Activated CD8-positive, alpha-beta memory T cell treated with anti-CD3 and anti-CD28 coated beads, Interleukin-2, amount 50 U/mL, for 48 hours (primary cell): ENCODE results near the gene KRT34.
"Not testable (repeated sequence)": the region's sequence is repeated elsewhere in the genome, so short reads cannot be mapped to it uniquely, and the experiment has no call there.

Experiments used
- DNase-seq: peaks from one replicate; pipeline ENCODE4 v3.0.0-alpha.2; 2020

The KRT34 gene

GRCh38 chr17:41403404-41404023, 21.4 kb upstream of the KRT34 start:
- DNase-seq = no peak

GRCh38 chr17:41402161-41402560, 20.1 kb upstream of the KRT34 start:
- DNase-seq = no peak

DNA sequence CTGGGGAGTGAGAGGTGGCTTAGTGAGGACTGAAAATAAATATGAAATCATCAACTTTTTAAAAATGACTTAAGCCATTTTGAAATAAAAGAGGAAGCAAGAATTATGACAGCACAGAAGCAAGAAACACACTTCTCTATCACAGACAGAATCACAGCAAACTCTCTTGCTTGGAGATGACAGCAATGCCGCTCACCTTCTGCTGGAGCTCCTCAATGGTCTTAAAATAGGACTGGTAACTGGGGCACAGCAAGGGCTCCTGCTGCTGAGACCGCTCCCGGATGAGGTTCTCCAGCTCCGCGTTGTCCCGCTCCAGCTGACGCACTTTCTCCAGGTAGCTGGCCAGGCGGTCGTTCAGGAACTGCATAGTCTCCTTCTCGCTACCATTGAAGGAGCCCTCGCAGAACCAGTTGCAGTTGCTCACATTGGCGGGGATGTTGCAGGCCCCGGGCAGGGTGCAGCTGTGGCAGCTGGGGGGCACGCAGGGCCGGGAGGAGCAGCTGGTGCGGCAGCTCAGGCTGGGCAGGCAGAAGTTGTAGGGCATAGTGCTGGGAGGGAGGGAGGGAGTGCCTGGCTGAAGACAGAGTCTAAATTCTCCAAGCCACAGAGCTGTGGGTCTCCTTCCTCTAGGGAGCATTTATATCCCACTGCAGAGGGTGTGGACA, 15.0 kb upstream of the KRT34 start, which contains the start of gene KRT31:
TSS of gene KRT31 (minus strand) at position 613 of the 665 bp plus-strand sequence. CDS start at position 544, 69 bp downstream.
- DNase-seq = no peak

- no peak for DNase-seq
These were observed 14.2 kb upstream of the KRT34 start for GRCh38 chr17:41396340-41396739.

- DNase-seq = no peak
These were observed 13.5 kb upstream of the KRT34 start for GRCh38 chr17:41395611-41396010.

GRCh38 chr17:41395044-41395443, 12.9 kb upstream of the KRT34 start:
- not testable (repeated sequence) for DNase-seq

- DNase-seq = no peak
These were observed 12.3 kb upstream of the KRT34 start for GRCh38 chr17:41394254-41394996.

- DNase-seq = no peak
These were observed 11.7 kb upstream of the KRT34 start for GRCh38 chr17:41393826-41394225.

DNA sequence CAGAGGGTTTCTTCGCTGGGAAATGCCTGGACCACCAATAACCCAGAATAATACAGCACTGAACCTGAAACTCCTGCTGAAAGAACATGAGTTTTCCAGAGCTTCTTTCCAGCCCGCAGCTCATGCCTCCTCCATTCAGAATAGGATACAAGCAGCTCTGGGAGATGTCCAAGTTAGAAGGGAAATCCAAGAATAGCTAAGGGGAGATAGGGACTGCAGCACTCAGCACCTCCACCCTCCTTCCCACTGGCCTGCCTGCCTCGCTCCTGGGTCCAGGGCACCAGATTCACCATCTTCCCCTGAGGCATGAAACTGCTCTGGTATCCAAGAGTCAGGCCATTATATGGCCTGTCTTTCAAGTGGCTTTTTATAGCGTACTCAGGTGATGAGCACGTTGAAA, 11.2 kb upstream of the KRT34 start:
- no peak for DNase-seq

GRCh38 chr17:41392278-41392677, 10.2 kb upstream of the KRT34 start:
- no peak for DNase-seq

GRCh38 chr17:41391535-41391934, 9.4 kb upstream of the KRT34 start:
- no peak for DNase-seq

DNA sequence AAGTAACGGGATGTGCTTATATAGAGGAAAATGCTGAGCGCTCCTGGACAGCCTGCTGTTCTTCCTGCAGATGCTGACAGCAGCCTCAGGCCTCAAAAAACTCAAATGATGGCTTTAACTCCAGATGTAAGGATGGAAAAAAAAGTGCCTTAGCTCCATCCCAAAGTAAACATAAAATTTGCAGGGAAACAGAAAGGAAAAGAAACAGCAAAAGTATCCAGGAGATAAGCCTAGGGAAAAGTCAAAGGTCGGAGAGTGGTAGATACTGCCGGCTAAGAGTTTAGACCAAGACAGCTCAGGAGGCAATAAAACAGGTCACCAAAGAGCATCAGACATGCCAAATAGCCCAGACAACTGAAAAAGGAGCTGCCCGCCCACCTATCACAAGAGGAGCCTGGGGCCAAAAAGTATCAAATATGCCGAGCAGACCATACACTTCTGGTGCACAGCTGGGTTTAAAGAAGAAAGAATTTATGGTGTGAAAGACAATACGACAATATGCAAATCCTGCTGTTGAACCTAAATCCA, 8.4 kb upstream of the KRT34 start:
- DNase-seq = no peak

DNA sequence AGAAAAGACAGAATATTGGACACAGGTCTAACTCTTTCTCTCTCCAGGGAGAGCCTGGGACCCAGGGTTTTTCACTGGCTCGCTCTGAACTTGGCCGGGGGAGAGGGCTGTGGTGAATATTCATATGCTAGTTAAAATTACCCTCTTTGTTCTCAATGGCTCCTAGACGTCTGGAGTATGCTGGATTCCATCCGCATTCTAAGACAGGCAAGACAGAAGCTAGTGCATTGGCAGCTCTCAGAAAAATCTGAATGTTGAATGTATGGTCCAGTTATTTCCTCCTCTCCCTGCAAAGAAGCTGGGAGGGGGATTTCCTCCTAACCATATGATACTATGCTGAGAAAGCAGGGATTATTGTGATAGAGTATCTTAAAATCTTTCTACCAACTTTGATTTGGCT, 5.6 kb upstream of the KRT34 start:
- DNase-seq = no peak

- DNase-seq = no peak
These were observed 4.1 kb upstream of the KRT34 start for GRCh38 chr17:41386227-41386626.

DNA sequence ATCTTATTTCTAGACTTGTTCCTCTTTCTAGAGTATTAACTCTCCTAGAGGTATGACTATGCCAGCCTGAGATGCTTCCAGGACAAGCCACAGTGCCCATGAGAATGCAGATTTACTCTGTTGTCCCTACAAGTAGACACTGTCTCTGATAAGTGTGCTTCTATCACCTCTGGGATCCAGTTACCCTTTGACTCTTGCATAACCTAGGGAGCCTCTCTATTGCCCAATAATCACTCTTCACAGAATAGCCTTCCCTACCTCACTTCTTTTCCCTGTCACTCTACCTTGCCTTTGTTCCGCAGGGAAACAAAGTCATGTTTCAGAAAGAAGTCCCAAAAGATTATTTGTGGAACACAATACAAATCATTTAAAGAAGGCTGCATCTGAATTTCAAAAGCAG, 1.6 kb upstream of the KRT34 start:
- DNase-seq = no peak

DNA sequence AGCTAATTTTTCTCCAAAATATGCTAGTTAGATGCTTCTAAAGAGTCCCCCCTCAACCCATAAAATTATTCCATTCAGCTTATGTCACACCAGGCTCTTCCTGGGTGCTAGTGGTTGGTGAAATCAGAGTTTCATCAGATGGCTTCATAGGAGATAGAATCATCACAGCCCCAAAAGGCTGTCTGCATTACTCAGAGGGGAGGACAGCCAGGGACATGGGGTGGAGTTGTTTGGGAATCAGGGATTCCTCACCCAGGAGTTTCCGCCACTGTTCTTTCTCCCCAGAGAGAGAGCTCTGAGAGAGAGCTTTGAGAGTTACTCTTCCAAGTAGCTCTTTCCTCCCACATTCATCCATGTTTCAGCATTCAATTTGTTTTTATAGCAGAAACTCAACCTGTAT, 288 bp upstream of the KRT34 start:
- no peak for DNase-seq

DNA sequence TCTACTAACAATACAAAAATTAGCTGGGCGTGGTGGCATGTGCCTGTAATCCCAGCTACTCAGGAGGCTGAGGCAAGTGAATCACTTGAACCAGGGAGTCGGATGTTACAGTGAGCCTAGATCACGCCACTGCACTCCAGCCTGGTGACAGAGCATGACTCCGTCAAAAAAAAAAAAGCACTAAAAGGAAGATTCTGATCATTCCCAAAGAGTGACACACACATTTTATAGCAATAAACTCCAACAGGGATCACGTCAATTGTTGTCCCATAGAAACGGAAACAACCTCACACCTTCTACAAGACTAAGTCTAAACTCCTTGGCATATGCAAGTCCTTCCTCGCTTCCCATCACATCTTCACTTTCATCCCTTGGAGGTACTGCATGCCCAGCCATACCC, 2.0 kb downstream of the KRT34 start:
- not testable (repeated sequence) for DNase-seq

GRCh38 chr17:41377546-41377945, 4.6 kb downstream of the KRT34 start:
- DNase-seq = no peak

DNA sequence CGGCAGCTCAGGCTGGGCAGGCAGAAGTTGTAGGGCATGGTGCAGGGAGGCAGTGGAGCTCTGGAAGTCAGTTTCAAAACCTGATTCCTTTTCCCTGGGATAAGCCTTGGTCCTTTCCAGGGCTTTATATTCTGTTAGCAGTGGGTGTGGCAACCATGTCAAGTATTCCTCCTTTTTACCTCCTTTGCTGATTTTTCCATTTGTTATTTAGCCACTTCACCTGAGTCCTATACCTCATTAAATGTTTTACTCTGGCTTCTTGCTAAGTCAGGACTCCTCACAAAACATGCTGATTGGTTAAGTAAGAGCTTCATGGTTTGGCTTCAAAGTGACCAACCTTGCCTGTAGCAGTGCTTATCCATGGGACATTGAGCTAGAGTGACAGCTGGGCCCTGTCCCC, 12.4 kb downstream of the KRT34 start, which contains the start of gene KRT33B:
TSS of gene KRT33B (minus strand) at position 101 of the 400 bp plus-strand sequence. CDS start at position 38, 63 bp downstream.
- DNase-seq = no peak

- no peak for DNase-seq
These were observed 13.1 kb downstream of the KRT34 start for GRCh38 chr17:41369023-41369422.

DNA sequence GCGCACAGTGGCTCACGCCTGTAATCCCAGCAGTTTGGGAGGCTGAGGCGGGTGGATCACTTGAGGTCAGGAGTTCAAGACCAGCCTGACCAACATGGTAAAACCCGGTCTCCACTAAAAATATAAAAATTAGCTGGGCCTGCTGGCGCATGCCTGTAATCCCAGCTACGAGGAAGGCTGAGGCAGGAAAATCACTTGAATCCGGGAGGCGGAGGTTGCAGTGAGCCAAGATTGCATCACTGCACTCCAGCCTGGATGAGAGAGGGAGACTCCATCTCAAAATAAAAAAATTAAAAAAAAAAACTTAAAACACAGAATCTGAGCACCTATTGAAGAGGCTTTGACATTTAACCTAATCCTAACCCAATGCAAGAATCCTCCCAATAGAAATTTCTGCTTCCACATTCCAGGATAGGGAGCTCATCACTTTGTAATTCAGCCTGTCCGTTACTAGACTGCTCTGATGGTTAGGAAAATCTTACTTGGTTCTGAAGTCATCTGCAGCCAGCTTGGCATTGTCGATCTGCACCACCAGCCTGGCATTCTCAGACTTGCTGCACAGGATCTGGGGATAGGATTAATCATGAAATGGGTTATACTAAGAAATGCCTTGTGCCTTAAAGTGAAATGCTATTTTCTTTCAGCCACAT, 14.6 kb downstream of the KRT34 start:
- no peak for DNase-seq

DNA sequence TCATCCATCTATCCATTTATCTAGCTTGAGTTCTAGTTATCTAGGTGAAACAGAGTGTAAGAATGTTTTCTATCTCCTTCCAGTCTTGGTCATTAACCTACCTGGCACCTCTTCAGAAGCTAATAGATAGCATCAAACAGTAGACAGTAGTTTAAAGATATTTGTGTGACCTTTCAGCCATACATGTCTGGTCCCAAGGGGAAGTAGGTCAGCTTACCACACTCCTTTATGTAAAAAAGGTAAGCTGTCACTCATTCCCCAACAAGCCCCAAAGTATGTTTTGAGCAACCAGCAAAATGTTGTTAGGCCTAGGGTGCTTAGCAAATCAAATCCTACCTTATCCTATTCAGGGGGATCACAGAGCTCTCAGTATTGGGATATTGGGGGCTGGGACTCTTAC, 16.0 kb downstream of the KRT34 start:
- DNase-seq = no peak

DNA sequence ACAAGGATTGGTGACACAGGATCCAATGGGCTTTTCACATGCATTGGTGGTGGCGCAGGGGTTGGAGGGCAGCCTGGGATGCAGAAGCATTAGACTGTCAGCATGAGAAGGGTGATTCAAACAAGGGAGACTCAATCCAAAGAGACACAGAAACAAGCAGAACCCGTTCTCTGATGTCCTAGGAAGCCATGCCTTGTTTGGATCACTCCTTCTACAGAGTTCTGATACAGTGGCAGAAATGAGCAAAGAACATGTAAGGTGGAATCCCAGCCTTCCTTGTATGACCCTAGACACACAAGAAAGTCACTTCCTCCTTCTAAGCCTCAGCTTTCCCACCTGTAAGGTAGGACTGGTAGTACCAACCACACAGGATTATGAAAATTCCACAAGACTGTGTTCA, 18.2 kb downstream of the KRT34 start:
- no peak for DNase-seq
